ENCODE measurements around the gene ATG3. TPM values are rescaled to one million over a fixed set of nuclear protein-coding genes. Genes with fewer than 3 reads are reported as not detected.

ATG3 gene
- total RNA-seq, 1 experiment from 2014 or later = 97.2 TPM

- Mint-ChIP-seq H3K4me3 (ENCODE audit: unreplicated experiment) (no peak overlapping the region), H3K27ac (ENCODE audit: low read depth, unreplicated experiment) (no peak overlapping the region), H3K36me3 (ENCODE audit: insufficient read depth, unreplicated experiment) (peaks cover 51% of the 10 kb centered on the region), H3K4me1 (ENCODE audit: insufficient read depth, unreplicated experiment) (no peaks in the 10 kb centered on the region), H3K9me3 (ENCODE audit: unreplicated experiment) (no peaks in the 10 kb centered on the region), H3K27me3 (ENCODE audit: insufficient read depth, unreplicated experiment) (no peaks in the 10 kb centered on the region)
- BruUV-seq (replicated peaks) = no TSS peak
- POLR2A ChIA-PET = interaction anchor here (1.3 kb wide), 1 partner anchor 11 kb away, joined by 3 read pairs; no protein-coding TSS in a partner anchor
- intact Hi-C loops (cut with micrococcal nuclease) = no loop called here
- CTCF ChIA-PET = interaction anchor here (1.2 to 7.6 kb wide), 4 partner anchors 8 to 392 kb away, joined by 3 to 77 read pairs (median 11); partner anchors contain the start of gene CCDC80
- no peak for DNase-seq (ENCODE audit: unreplicated experiment)
- TF ChIP-seq, protein P1, sequence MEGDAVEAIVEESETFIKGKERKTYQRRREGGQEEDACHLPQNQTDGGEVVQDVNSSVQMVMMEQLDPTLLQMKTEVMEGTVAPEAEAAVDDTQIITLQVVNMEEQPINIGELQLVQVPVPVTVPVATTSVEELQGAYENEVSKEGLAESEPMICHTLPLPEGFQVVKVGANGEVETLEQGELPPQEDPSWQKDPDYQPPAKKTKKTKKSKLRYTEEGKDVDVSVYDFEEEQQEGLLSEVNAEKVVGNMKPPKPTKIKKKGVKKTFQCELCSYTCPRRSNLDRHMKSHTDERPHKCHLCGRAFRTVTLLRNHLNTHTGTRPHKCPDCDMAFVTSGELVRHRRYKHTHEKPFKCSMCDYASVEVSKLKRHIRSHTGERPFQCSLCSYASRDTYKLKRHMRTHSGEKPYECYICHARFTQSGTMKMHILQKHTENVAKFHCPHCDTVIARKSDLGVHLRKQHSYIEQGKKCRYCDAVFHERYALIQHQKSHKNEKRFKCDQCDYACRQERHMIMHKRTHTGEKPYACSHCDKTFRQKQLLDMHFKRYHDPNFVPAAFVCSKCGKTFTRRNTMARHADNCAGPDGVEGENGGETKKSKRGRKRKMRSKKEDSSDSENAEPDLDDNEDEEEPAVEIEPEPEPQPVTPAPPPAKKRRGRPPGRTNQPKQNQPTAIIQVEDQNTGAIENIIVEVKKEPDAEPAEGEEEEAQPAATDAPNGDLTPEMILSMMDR (IDR thresholded peaks at IDR 0.05; ENCODE audit: unreplicated experiment) = no peak
Measured at GRCh38 chr3:112579232-112579631, 17.5 kb upstream of the ATG3 start.

- no TSS peak for BruUV-seq (replicated peaks)
- intact Hi-C loops (cut with micrococcal nuclease) = no loop called here
- Mint-ChIP-seq H3K27me3 (ENCODE audit: insufficient read depth, unreplicated experiment) (no peaks in the 10 kb centered on the region), H3K9me3 (ENCODE audit: unreplicated experiment) (no peaks in the 10 kb centered on the region), H3K27ac (ENCODE audit: low read depth, unreplicated experiment) (no peak overlapping the region), H3K36me3 (ENCODE audit: insufficient read depth, unreplicated experiment) (peaks cover 35% of the 10 kb centered on the region), H3K4me3 (ENCODE audit: unreplicated experiment) (no peak overlapping the region), H3K4me1 (ENCODE audit: insufficient read depth, unreplicated experiment) (no peaks in the 10 kb centered on the region)
- TF ChIP-seq, protein P1 (IDR thresholded peaks at IDR 0.05; ENCODE audit: unreplicated experiment) = no peak
- ChIA-PET CTCF (interaction anchor here (0.6 to 1.9 kb wide), 2 partner anchors 10 to 855 kb away, joined by 3 to 5 read pairs; no protein-coding TSS in a partner anchor), POLR2A (no interaction called here)
- no peak for DNase-seq (ENCODE audit: unreplicated experiment)
Measured at GRCh38 chr3:112572701-112573100, 10.9 kb upstream of the ATG3 start.

- CTCF ChIA-PET = interaction anchor here (0.7 to 1.5 kb wide), 5 partner anchors 11 to 245 kb away, joined by 3 to 5 read pairs (median 3); no protein-coding TSS in a partner anchor
- Mint-ChIP-seq H3K4me1 (ENCODE audit: insufficient read depth, unreplicated experiment) (no peaks in the 10 kb centered on the region), H3K27me3 (ENCODE audit: insufficient read depth, unreplicated experiment) (no peaks in the 10 kb centered on the region), H3K27ac (ENCODE audit: low read depth, unreplicated experiment) (no peak overlapping the region), H3K36me3 (ENCODE audit: insufficient read depth, unreplicated experiment) (peaks cover 30% of the 10 kb centered on the region), H3K4me3 (ENCODE audit: unreplicated experiment) (no peak overlapping the region), H3K9me3 (ENCODE audit: unreplicated experiment) (no peaks in the 10 kb centered on the region)
- no peak for DNase-seq (ENCODE audit: unreplicated experiment)
- intact Hi-C loops (cut with micrococcal nuclease) = no loop called here
- POLR2A ChIA-PET = no interaction called here
- BruUV-seq (replicated peaks) = no TSS peak
- TF ChIP-seq, protein P1 (IDR thresholded peaks at IDR 0.05; ENCODE audit: unreplicated experiment) = no peak
Measured at GRCh38 chr3:112569265-112569664, 7.5 kb upstream of the ATG3 start.

GRCh38 chr3:112568642-112569041, 6.9 kb upstream of the ATG3 start:
- CTCF ChIA-PET = interaction anchor here (0.6 to 1.5 kb wide), 7 partner anchors 12 to 370 kb away, joined by 3 to 5 read pairs (median 3); no protein-coding TSS in a partner anchor
- H3K36me3 Mint-ChIP-seq (ENCODE audit: insufficient read depth, unreplicated experiment) = peaks cover 30% of the 10 kb centered on the region
- H3K4me1 Mint-ChIP-seq (ENCODE audit: insufficient read depth, unreplicated experiment) = peaks cover 4% of the 10 kb centered on the region
- no peak overlapping the region for H3K4me3 Mint-ChIP-seq (ENCODE audit: unreplicated experiment)
- BruUV-seq (replicated peaks) = no TSS peak
- H3K9me3 Mint-ChIP-seq (ENCODE audit: unreplicated experiment) = no peaks in the 10 kb centered on the region
- intact Hi-C loops (cut with micrococcal nuclease) = no loop called here
- TF ChIP-seq, protein P1 (IDR thresholded peaks at IDR 0.05; ENCODE audit: unreplicated experiment) = no peak
- no peaks in the 10 kb centered on the region for H3K27me3 Mint-ChIP-seq (ENCODE audit: insufficient read depth, unreplicated experiment)
- no peak overlapping the region for H3K27ac Mint-ChIP-seq (ENCODE audit: low read depth, unreplicated experiment)
- POLR2A ChIA-PET = no interaction called here
- DNase-seq (ENCODE audit: unreplicated experiment) = no peak

Data from MCF 10A (cell line).